Cardiac septum (tissue), 1 donor: Measurements from ENCODE around the gene RPS6KL1. TPM values are rescaled to one million over a fixed set of nuclear protein-coding genes. Genes with fewer than 3 reads are reported as not detected.

Experiments used
- DNase-seq: peaks from one replicate; pipeline ENCODE4 v3.0.0-alpha.2; 2020; ENCODE audit warnings: low spot score
- intact Hi-C: fragments of 100-400 bp; cut with DNase I; formaldehyde crosslinking; loops from one replicate; pipeline ENCODE4 v1.14.0; 2022
- total RNA-seq: library from RNA; stranded (reverse); fragmentation: NEBNext Ultra II Directional; extraction: Animal tissue kit (Norgen Biotek cat#: 25700); gene quantifications from one replicate; pipeline ENCODE4 v1.2.1, GENCODE V29; 2021
- donor health status: DM: no; HTN: no; CAD: no.

Gene RPS6KL1
- total RNA-seq, 1 donor from 2014 or later, result 19.8 TPM

- intact Hi-C loops, result loop anchor here (5.0 kb wide), 1 partner anchor 94 kb away; no protein-coding TSS in a partner anchor
- DNase-seq, result no peak
Observed at GRCh38 chr14:74918380-74918779, 4.7 kb downstream of the RPS6KL1 start.

- intact Hi-C loops, result loop anchor here (5.0 kb wide), 1 partner anchor 95 kb away; no protein-coding TSS in a partner anchor
- DNase-seq, result no peak
Observed at GRCh38 chr14:74917646-74918081, 5.4 kb downstream of the RPS6KL1 start.

GRCh38 chr14:74917178-74917543 is 5.9 kb downstream of the RPS6KL1 start:
- intact Hi-C loops, result loop anchor here (5.0 kb wide), 1 partner anchor 95 kb away; no protein-coding TSS in a partner anchor
- DNase-seq, result no peak

- intact Hi-C loops, result loop anchor here (2.0 to 5.0 kb wide), 2 partner anchors 96 to 173 kb away; no protein-coding TSS in a partner anchor
- no peak for DNase-seq
Observed at GRCh38 chr14:74915826-74916225, 7.2 kb downstream of the RPS6KL1 start.

- intact Hi-C loops, result loop anchor here (2.0 to 5.0 kb wide), 2 partner anchors 97 to 173 kb away; no protein-coding TSS in a partner anchor
Observed at GRCh38 chr14:74915426-74915825, 7.6 kb downstream of the RPS6KL1 start.

GRCh38 chr14:74913986-74914573 is 9.0 kb downstream of the RPS6KL1 start:
- intact Hi-C loops, result loop anchor here (2.0 kb wide), 1 partner anchor 175 kb away; no protein-coding TSS in a partner anchor
- peak; percentile 81 for DNase-seq

More at GRCh38 chr14:74915426-74915825, 7.6 kb downstream of the RPS6KL1 start:
- no peak for DNase-seq

GRCh38 chr14:74913393-74913910 is 9.6 kb downstream of the RPS6KL1 start:
- no peak for DNase-seq
- intact Hi-C loops, result no loop called here

GRCh38 chr14:74912801-74913200 is 10.3 kb downstream of the RPS6KL1 start:
- DNase-seq, result no peak
- intact Hi-C loops, result no loop called here

GRCh38 chr14:74912111-74912510 is 10.9 kb downstream of the RPS6KL1 start:
- no peak for DNase-seq
- intact Hi-C loops, result no loop called here

GRCh38 chr14:74911704-74912103 is 11.4 kb downstream of the RPS6KL1 start:
- DNase-seq, result no peak
- intact Hi-C loops, result no loop called here

- no peak for DNase-seq
- intact Hi-C loops, result no loop called here
Observed at GRCh38 chr14:74911221-74911620, 11.8 kb downstream of the RPS6KL1 start.

- DNase-seq, result no peak
- intact Hi-C loops, result no loop called here
Observed at GRCh38 chr14:74910556-74910955, 12.5 kb downstream of the RPS6KL1 start.

- DNase-seq, result no peak
- intact Hi-C loops, result no loop called here
Observed at GRCh38 chr14:74909911-74910310, 13.1 kb downstream of the RPS6KL1 start.

GRCh38 chr14:74909501-74909900 is 13.6 kb downstream of the RPS6KL1 start:
- DNase-seq, result no peak
- intact Hi-C loops, result no loop called here

GRCh38 chr14:74908861-74909341 is 14.2 kb downstream of the RPS6KL1 start:
- intact Hi-C loops, result no loop called here
- no peak for DNase-seq

GRCh38 chr14:74907744-74908143 is 15.3 kb downstream of the RPS6KL1 start:
- intact Hi-C loops, result no loop called here
- DNase-seq, result no peak

GRCh38 chr14:74906925-74907521 is 16.0 kb downstream of the RPS6KL1 start:
- no peak for DNase-seq

GRCh38 chr14:74905595-74906142 is 17.4 kb downstream of the RPS6KL1 start:
- DNase-seq, result peak; percentile 89
- intact Hi-C loops, result loop anchor here (2.0 kb wide), 1 partner anchor 45 kb away; no protein-coding TSS in a partner anchor

More at GRCh38 chr14:74906925-74907521, 16.0 kb downstream of the RPS6KL1 start:
- intact Hi-C loops, result no loop called here

GRCh38 chr14:74904635-74905503 is 18.2 kb downstream of the RPS6KL1 start:
- DNase-seq, result no peak
- intact Hi-C loops, result loop anchor here (2.0 kb wide), 1 partner anchor 44 kb away; no protein-coding TSS in a partner anchor
